NB4 (cell line): Measurements from ENCODE around the gene TMEM200A.
"Not testable (repeated sequence)": the region's sequence is repeated elsewhere in the genome, so short reads cannot be mapped to it uniquely, and the experiment has no call there.

Source experiments
- DNase-seq: peaks from one replicate; pipeline ENCODE4 v3.0.0; 2010; ENCODE audit warnings: low read depth
- H3K4me3 ChIP-seq: one replicate; pipeline ENCODE4 v1.5.1; 2011; ENCODE audit warnings: mild to moderate bottlenecking, low read depth, low read length, moderate library complexity
- MAX ChIP-seq: IDR thresholded peaks from 2 replicates; pipeline ENCODE4 v1.6.1; 2011; ENCODE audit warnings: low read depth, low read length
- MYC ChIP-seq: IDR thresholded peaks from 2 replicates; pipeline ENCODE4 v1.6.1; 2011; ENCODE audit warnings: low read depth, low read length
- POLR2A ChIP-seq: IDR thresholded peaks from 2 replicates; pipeline ENCODE4 v1.6.1; 2011; ENCODE audit warnings: mild to moderate bottlenecking; ENCODE audit not compliant: insufficient read length; ENCODE audit errors: extremely low read depth
- TF ChIP-seq, protein P1 (sequence below): IDR thresholded peaks from one replicate; pipeline ENCODE4 v1.5.1; 2012; ENCODE audit warnings: low read depth, low read length

The TMEM200A gene

DNA sequence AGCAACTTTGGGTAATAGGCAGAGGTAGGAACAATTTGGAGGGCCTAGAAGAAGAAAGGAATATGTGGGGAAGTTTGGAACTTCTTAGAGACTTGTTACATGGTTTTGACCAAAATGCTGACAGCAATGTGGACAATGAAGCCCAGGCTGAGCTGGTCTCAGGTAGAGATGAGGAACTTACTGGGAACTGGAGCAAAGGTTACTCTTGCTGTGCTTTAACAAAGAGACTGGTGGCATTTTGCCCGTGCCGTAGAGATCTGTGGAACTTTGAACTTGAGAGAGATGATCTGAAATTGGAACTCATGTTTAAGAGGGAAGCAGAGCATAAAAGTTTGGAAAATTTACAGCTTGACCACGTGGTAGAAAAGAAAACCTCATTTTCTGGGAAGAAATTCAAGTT lies 28.3 kb upstream of the TMEM200A start:
- H3K4me3 ChIP-seq, result no peak overlapping the region
- TF ChIP-seq MYC (no peak), POLR2A (no peak), MAX (no peak)
- TF ChIP-seq, protein P1, sequence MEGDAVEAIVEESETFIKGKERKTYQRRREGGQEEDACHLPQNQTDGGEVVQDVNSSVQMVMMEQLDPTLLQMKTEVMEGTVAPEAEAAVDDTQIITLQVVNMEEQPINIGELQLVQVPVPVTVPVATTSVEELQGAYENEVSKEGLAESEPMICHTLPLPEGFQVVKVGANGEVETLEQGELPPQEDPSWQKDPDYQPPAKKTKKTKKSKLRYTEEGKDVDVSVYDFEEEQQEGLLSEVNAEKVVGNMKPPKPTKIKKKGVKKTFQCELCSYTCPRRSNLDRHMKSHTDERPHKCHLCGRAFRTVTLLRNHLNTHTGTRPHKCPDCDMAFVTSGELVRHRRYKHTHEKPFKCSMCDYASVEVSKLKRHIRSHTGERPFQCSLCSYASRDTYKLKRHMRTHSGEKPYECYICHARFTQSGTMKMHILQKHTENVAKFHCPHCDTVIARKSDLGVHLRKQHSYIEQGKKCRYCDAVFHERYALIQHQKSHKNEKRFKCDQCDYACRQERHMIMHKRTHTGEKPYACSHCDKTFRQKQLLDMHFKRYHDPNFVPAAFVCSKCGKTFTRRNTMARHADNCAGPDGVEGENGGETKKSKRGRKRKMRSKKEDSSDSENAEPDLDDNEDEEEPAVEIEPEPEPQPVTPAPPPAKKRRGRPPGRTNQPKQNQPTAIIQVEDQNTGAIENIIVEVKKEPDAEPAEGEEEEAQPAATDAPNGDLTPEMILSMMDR, result no peak
- DNase-seq, result no peak

GRCh38 chr6:130346324-130346723 lies 19.5 kb upstream of the TMEM200A start:
- DNase-seq, H3K4me3 ChIP-seq: not testable (repeated sequence)

- TF ChIP-seq MAX (no peak), POLR2A (no peak), MYC (no peak)
- TF ChIP-seq, protein P1, result no peak
Observed at GRCh38 chr6:130354322-130354721, 11.5 kb upstream of the TMEM200A start.

GRCh38 chr6:130355572-130355971 lies 10.2 kb upstream of the TMEM200A start:
- TF ChIP-seq MAX, result no peak
- TF ChIP-seq MYC, result no peak
- TF ChIP-seq, protein P1, result no peak
- no peak for TF ChIP-seq POLR2A

More at GRCh38 chr6:130354322-130354721, 11.5 kb upstream of the TMEM200A start:
- H3K4me3 ChIP-seq, result no peak overlapping the region
- DNase-seq, result no peak

GRCh38 chr6:130357436-130357835 lies 8.4 kb upstream of the TMEM200A start:
- DNase-seq, result no peak
- no peak overlapping the region for H3K4me3 ChIP-seq
- TF ChIP-seq, protein P1, result no peak
- TF ChIP-seq POLR2A, result no peak
- TF ChIP-seq MYC, result no peak
- no peak for TF ChIP-seq MAX

More at GRCh38 chr6:130355572-130355971, 10.2 kb upstream of the TMEM200A start:
- no peak overlapping the region for H3K4me3 ChIP-seq
- no peak for DNase-seq

- no peak for TF ChIP-seq MYC
- TF ChIP-seq, protein P1, result no peak
- TF ChIP-seq MAX, result no peak
- no peak for TF ChIP-seq POLR2A
- no peak for DNase-seq
- H3K4me3 ChIP-seq, result no peak overlapping the region
Observed at GRCh38 chr6:130359736-130360135, 6.1 kb upstream of the TMEM200A start.
